ENCODE measurements around the gene RAB11FIP2. TPM values are rescaled to one million over a fixed set of nuclear protein-coding genes. Genes with fewer than 3 reads are reported as not detected.

RAB11FIP2 gene
- total RNA-seq, 4 donors from 2014 or later, result 27.4 to 52.9 (median 39.8) TPM

DNA sequence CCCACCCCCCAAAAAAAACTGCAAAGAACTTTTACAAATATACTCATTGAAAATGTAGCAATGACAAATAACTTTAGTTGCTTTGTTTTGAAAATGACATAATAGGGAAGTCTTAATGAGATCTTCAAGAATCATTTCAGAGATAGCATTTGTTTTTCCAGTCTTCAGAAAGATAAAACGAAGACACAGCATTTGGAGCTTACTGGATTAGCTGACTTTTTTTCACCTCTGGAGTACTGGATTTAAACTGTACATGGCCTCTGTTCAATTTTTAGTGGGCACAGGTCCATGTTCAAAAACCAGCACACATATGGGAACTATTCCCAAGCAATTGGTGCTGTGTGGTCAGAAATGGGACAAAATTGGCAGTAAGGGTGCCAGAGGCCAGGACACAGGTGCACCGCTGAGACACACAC, 3.9 kb downstream of the RAB11FIP2 start:
- WGBS, 2 donors, result 66 to 80% methylated on average over 2 of the region's 2 CpGs

DNA sequence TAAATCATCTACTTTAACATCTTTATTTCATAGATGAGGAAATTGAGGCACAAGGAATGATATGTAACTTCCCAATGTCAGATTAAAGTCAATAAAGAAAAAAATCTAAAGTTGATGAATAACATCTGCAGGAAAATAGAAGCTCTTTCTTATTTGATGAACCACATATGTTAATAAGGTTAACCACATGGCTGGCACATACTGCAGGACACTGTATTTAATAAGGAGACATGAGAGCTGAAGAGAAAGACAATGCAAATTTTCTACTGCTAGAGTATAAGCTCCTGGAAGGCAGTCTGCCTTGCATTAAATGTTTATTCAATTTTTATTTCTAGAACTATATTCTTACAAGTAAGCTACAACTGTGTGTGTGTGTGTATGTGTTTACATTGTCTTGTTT, 4.4 kb downstream of the RAB11FIP2 start:
- Histone ChIP-seq H3K9me3 (no peaks in the 10 kb centered on the region), H3K4me3 (replicated peaks in 1 of 3) (no peak overlapping the region), H3K27ac (no peak overlapping the region), H3K36me3 (no peaks in the 10 kb centered on the region), H3K27me3 (no peaks in the 10 kb centered on the region), H3K4me1 (peaks cover 43 to 49% of the 10 kb centered on the region in 2 donors)
- TF ChIP-seq, protein P1, sequence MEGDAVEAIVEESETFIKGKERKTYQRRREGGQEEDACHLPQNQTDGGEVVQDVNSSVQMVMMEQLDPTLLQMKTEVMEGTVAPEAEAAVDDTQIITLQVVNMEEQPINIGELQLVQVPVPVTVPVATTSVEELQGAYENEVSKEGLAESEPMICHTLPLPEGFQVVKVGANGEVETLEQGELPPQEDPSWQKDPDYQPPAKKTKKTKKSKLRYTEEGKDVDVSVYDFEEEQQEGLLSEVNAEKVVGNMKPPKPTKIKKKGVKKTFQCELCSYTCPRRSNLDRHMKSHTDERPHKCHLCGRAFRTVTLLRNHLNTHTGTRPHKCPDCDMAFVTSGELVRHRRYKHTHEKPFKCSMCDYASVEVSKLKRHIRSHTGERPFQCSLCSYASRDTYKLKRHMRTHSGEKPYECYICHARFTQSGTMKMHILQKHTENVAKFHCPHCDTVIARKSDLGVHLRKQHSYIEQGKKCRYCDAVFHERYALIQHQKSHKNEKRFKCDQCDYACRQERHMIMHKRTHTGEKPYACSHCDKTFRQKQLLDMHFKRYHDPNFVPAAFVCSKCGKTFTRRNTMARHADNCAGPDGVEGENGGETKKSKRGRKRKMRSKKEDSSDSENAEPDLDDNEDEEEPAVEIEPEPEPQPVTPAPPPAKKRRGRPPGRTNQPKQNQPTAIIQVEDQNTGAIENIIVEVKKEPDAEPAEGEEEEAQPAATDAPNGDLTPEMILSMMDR (IDR thresholded peaks at IDR 0.05), result no peak
- no peak for TF ChIP-seq POLR2A (IDR thresholded peaks at IDR 0.05)
- no peak for DNase-seq
- intact Hi-C loops (cut with DNase I), result no loop called here

More for the DNA sequence above, 3.9 kb downstream of the RAB11FIP2 start:
- no peak overlapping the region for H3K4me3 ChIP-seq (replicated peaks in 1 of 3)
- peaks cover 43 to 51% of the 10 kb centered on the region in 2 donors for H3K4me1 ChIP-seq
- H3K9me3 ChIP-seq, result no peaks in the 10 kb centered on the region
- H3K36me3 ChIP-seq, result no peaks in the 10 kb centered on the region
- H3K27me3 ChIP-seq, result no peaks in the 10 kb centered on the region
- DNase-seq, result no peak
- no peak overlapping the region for H3K27ac ChIP-seq
- no peak for TF ChIP-seq POLR2A (IDR thresholded peaks at IDR 0.05)
- TF ChIP-seq, protein P1 (IDR thresholded peaks at IDR 0.05), result no peak
- intact Hi-C loops (cut with DNase I), result no loop called here

DNA sequence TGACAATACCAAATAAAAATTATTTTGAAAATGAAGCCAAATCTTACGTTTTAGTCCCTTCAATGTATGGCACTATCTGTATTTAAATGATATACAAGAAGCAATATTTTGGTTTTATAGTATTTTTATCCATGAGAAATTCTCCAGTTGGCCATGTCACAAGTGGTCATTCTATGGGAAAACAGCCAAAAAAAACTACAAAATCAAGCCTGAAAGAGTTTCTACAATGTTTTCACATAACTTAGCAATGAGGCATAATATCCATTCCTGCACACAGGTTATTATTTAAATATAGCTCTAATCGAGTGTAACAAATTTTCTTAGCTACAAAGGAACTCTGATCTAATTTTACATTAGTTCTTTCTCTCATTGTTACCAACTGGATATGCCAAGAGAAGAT, 5.4 kb downstream of the RAB11FIP2 start:
- WGBS, 2 donors, result 45 to 49% methylated on average over 2 of the region's 2 CpGs
- Histone ChIP-seq H3K27me3 (no peaks in the 10 kb centered on the region), H3K4me1 (peaks cover 43 to 46% of the 10 kb centered on the region in 2 donors), H3K27ac (no peak overlapping the region), H3K36me3 (no peaks in the 10 kb centered on the region), H3K4me3 (replicated peaks in 1 of 3) (no peak overlapping the region), H3K9me3 (no peaks in the 10 kb centered on the region)
- DNase-seq, result no peak
- no peak for TF ChIP-seq POLR2A (IDR thresholded peaks at IDR 0.05)
- TF ChIP-seq, protein P1 (IDR thresholded peaks at IDR 0.05), result no peak
- intact Hi-C loops (cut with DNase I), result no loop called here

DNA sequence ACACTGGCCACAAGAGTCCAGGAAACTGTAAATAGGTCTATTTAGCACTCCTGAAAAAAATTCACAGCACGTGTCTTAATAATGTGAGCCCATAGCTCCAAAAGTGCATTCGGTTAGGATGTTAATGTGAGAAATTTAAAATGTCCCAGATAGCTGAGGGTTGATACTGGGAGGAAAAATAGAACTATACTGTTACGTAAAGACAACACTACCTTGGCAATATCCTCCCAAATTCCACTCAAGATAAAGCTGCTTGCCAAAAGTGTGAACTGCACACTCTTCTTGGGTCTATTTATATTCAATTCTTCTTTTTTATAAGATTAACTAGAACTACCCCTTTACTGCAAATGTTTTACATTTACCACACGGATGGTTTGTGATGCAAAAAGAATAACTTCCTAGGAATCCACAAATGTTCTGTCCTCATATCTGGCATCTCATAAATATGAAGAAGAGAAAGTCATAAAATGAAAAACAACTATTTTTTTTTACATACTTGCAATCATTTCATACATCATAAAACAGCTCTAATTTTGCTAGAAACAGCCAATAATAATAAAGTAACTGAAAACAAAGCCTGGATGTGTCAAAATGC, 10.4 kb downstream of the RAB11FIP2 start:
- Histone ChIP-seq H3K27me3 (no peaks in the 10 kb centered on the region), H3K27ac (no peak overlapping the region), H3K4me3 (replicated peaks in 1 of 3) (no peak overlapping the region), H3K36me3 (no peaks in the 10 kb centered on the region), H3K9me3 (no peaks in the 10 kb centered on the region), H3K4me1 (peaks cover 9 to 10% of the 10 kb centered on the region in 2 donors)
- WGBS, 2 donors, result 86 to 87% methylated on average over 4 of the region's 4 CpGs
- no peak for DNase-seq
- intact Hi-C loops (cut with DNase I), result no loop called here
- TF ChIP-seq, protein P1 (IDR thresholded peaks at IDR 0.05), result no peak
- no peak for TF ChIP-seq POLR2A (IDR thresholded peaks at IDR 0.05)

DNA sequence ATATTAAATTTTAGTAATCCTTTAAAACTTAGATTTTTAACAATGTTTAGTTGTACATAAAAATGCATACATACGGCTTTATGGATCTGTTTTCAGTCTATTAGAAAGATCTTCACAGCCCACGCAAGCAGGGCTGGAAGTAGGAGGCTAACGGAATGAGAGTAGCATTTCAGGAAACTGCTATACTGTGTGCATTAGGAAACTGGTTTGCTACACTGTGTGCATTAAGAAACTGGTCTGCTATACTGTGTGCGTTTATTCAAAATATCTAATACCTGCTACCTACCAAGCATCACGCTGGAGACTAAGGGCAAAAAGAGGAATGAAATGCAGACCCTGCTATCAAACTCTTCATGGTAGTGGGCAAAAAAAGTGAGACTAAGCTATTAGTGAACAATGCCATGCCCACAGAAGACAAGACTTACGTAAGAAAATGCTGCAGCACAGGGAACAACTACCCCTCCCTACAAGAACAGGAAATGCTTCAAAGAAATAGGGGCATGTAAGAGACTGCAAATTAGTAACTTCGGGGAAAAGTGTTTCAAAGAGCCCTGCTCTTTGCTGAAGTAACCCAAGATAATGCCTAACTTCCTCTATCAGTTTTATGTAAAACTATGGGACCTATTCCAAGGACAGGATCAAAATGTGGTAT, 11.3 kb downstream of the RAB11FIP2 start:
- Histone ChIP-seq H3K9me3 (no peaks in the 10 kb centered on the region), H3K27me3 (no peaks in the 10 kb centered on the region), H3K27ac (no peak overlapping the region), H3K4me3 (replicated peaks in 1 of 3) (no peak overlapping the region), H3K36me3 (no peaks in the 10 kb centered on the region), H3K4me1 (peaks cover 2 to 7% of the 10 kb centered on the region in 2 donors)
- intact Hi-C loops (cut with DNase I), result no loop called here
- no peak for DNase-seq
- TF ChIP-seq, protein P1 (IDR thresholded peaks at IDR 0.05), result no peak
- no peak for TF ChIP-seq POLR2A (IDR thresholded peaks at IDR 0.05)
- WGBS, 2 donors, result 86% methylated on average over 7 of the region's 7 CpGs

Measured in thyroid gland (tissue), 4 donors.